Liver (tissue), 3 donors: ENCODE results near the gene AP4S1.

Experiments
- GABPA ChIP-seq, 2 donors: IDR thresholded peaks in 1 of 2; conservative IDR thresholded peaks in 1 of 2; 2 replicates each; pipeline ENCODE4 v1.6.1; 2016; ENCODE audit warnings: antibody characterized with exemption in 2 of 2, mild to moderate bottlenecking in 1 of 2, moderate library complexity in 1 of 2
- HNF4G ChIP-seq: IDR thresholded peaks from 2 replicates; pipeline ENCODE4 v1.6.1; 2016; ENCODE audit warnings: antibody characterized with exemption
- MAX ChIP-seq: IDR thresholded peaks from 2 replicates; pipeline ENCODE4 v1.6.1; 2016; ENCODE audit warnings: antibody characterized with exemption
- NR2F2 ChIP-seq: IDR thresholded peaks from 2 replicates; pipeline ENCODE4 v1.6.1; 2016; ENCODE audit warnings: antibody characterized with exemption
- RAD21 ChIP-seq, 2 donors: IDR thresholded peaks; 2 replicates each; pipeline ENCODE4 v1.6.1; 2016; ENCODE audit warnings: antibody characterized with exemption in 2 of 2, mild to moderate bottlenecking in 2 of 2
- REST ChIP-seq: IDR thresholded peaks from 2 replicates; pipeline ENCODE4 v1.6.1; 2016; ENCODE audit warnings: antibody characterized with exemption, mild to moderate bottlenecking
- SP1 ChIP-seq: IDR thresholded peaks from 2 replicates; pipeline ENCODE4 v1.6.1; 2018; ENCODE audit warnings: antibody characterized with exemption, mild to moderate bottlenecking
- TAF1 ChIP-seq: conservative IDR thresholded peaks from 2 replicates; pipeline ENCODE4 v1.6.1; 2016; ENCODE audit warnings: antibody characterized with exemption, mild to moderate bottlenecking
- YY1 ChIP-seq: IDR thresholded peaks from 2 replicates; pipeline ENCODE4 v1.6.1; 2016; ENCODE audit warnings: antibody characterized with exemption, mild to moderate bottlenecking
- TF ChIP-seq, protein P1 (sequence below): IDR thresholded peaks from 2 replicates; pipeline ENCODE4 v1.6.1; 2016; ENCODE audit warnings: antibody characterized with exemption
- TF ChIP-seq, protein P2 (sequence below): IDR thresholded peaks from 2 replicates; pipeline ENCODE4 v1.6.1; 2016; ENCODE audit warnings: antibody characterized with exemption
- TF ChIP-seq, protein P3 (sequence below): fragments of 150-350 bp; IDR thresholded peaks from 2 replicates; pipeline ENCODE4 v1.5.1; 2017; ENCODE audit warnings: improper control_type of control experiment, low read depth, low read length; ENCODE audit not compliant: missing input control
- donor health status: healthy.
- donor health status: healthy.

DNA sequence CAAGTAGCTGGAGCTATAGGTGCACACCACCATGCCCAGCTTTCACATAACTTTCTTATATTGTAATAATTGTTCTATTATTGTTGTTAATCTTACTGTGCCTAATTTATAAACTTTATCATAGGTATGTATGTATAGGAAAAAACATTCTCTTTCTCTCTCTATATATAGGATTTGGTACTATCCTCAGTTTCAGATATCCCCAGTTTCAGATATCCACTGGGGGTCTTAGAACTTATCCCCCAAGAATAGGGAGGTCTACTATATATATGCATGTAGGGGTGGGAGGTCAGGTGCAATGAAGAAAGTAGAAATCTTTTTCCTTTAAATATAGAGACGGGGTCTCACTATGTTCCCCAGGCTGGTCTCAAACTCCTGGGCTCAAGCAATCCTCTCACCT, 71.6 kb downstream of the AP4S1 start:
- TF ChIP-seq, protein P1, sequence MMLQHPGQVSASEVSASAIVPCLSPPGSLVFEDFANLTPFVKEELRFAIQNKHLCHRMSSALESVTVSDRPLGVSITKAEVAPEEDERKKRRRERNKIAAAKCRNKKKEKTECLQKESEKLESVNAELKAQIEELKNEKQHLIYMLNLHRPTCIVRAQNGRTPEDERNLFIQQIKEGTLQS: no peak
- TF ChIP-seq, protein P2, sequence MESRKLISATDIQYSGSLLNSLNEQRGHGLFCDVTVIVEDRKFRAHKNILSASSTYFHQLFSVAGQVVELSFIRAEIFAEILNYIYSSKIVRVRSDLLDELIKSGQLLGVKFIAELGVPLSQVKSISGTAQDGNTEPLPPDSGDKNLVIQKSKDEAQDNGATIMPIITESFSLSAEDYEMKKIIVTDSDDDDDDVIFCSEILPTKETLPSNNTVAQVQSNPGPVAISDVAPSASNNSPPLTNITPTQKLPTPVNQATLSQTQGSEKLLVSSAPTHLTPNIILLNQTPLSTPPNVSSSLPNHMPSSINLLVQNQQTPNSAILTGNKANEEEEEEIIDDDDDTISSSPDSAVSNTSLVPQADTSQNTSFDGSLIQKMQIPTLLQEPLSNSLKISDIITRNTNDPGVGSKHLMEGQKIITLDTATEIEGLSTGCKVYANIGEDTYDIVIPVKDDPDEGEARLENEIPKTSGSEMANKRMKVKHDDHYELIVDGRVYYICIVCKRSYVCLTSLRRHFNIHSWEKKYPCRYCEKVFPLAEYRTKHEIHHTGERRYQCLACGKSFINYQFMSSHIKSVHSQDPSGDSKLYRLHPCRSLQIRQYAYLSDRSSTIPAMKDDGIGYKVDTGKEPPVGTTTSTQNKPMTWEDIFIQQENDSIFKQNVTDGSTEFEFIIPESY: no peak
- TF ChIP-seq, protein P3, sequence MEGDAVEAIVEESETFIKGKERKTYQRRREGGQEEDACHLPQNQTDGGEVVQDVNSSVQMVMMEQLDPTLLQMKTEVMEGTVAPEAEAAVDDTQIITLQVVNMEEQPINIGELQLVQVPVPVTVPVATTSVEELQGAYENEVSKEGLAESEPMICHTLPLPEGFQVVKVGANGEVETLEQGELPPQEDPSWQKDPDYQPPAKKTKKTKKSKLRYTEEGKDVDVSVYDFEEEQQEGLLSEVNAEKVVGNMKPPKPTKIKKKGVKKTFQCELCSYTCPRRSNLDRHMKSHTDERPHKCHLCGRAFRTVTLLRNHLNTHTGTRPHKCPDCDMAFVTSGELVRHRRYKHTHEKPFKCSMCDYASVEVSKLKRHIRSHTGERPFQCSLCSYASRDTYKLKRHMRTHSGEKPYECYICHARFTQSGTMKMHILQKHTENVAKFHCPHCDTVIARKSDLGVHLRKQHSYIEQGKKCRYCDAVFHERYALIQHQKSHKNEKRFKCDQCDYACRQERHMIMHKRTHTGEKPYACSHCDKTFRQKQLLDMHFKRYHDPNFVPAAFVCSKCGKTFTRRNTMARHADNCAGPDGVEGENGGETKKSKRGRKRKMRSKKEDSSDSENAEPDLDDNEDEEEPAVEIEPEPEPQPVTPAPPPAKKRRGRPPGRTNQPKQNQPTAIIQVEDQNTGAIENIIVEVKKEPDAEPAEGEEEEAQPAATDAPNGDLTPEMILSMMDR: no peak
- no peak for TF ChIP-seq YY1
- no peak for TF ChIP-seq REST
- no peak for TF ChIP-seq RAD21 (IDR thresholded peaks at IDR 0.05)
- TF ChIP-seq HNF4G: no peak
- no peak for TF ChIP-seq GABPA (IDR thresholded peaks at IDR 0.05 in 1 of 2, conservative IDR thresholded peaks at IDR 0.05 in 1 of 2)
- TF ChIP-seq TAF1: no peak
- TF ChIP-seq NR2F2: no peak
- TF ChIP-seq MAX: no peak
- no peak for TF ChIP-seq SP1
